NOMO-1 treated with dmso at 0.1 percent for 144 hours (cell line): Measurements from ENCODE around the gene NTSR2.

Source experiments
- DNase-seq: peaks from one replicate; lab custom pipeline; 2025; ENCODE audit not compliant: unreplicated experiment; lab: John Stamatoyannopoulos, UW

The NTSR2 gene

DNA sequence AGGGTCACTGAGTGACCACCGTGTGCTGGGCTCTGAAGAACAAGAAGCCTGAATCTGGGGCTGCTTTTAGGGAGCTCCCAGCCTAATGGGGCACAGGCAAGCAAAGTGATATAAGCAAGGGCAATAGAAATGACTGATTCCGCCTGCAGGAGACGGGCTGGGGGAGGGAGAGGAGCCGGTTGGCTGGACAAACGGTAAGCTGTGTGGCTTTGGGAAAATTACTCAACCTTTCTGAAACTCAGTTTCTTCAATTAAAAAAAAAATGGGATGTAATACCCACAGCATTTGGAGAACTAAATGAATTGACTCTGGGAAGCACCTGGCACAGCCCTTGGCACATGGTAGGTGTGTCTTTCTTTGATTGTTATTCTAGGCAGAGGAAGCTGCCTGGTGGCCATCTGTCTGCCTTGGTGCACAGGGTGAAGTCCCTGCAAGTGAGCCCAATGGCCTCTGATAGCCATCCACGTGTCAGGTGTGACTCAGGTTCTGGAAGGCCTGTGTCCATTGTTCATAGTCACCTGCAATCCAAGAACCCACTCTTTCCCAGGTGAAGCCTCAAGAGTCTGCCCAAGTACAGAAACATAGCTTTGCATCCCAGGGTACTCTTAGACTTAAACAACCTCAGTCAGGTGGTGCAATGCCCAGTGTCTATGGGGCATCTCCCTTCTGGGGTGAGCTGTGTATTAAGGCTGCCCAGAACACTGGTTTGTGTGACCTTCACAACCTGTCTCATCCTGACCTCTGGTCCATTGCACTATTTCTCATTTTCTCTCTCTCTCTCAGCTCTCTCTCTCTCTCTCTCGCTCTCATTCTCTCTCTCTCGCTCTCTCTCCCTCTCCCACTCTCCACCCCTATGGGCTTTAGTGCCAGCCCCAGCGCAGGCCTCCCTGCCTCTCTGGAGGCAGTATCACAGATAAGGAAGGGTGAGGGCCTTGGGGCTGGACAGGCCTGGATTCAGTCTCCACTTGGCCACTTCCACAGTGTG lies 30.0 kb upstream of the NTSR2 start:
- no peak for DNase-seq

DNA sequence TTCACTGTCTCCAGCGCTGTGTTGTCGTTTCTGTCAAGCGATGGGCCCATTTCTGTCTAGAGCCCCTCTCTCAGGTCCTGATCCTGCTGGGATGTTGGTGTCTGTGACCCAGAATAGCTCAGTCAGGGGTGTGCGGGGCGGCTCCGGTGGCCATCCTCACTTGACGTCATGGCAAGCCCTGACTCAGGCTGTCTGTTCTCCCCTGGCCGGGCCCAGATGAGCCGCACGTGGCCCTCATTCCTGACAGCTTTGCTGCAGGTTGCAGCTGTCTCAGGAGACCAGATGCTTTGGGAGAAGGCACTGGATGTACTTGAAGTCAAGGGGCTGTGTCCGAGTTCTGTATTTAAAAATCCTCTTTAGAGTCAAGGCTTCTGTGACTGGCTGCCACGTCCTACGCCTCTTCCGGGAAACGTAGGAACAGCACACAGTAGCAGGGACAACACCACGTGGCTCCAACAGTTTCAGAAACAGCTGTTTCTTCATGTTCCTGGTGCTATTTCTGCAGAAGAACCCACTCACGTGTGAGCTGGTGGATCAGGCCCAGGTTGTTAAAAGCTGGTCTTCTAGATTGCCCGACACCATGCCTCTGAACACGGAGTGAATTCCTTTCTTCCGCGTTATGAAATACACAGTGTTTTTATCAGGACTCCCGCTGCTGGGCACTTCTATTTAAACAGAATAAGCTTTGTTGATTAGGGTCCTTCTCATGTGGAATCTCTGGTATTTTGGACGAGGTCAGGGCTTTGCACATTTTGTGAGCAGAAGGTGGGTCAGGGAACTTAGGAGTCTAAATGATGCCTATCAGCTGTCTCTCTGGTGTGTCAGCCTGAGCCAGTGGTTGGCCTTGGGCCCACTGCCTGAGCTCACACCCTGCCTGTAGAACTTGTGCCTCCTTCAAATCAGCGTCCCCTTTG lies 28.3 kb upstream of the NTSR2 start:
- DNase-seq = no peak

DNA sequence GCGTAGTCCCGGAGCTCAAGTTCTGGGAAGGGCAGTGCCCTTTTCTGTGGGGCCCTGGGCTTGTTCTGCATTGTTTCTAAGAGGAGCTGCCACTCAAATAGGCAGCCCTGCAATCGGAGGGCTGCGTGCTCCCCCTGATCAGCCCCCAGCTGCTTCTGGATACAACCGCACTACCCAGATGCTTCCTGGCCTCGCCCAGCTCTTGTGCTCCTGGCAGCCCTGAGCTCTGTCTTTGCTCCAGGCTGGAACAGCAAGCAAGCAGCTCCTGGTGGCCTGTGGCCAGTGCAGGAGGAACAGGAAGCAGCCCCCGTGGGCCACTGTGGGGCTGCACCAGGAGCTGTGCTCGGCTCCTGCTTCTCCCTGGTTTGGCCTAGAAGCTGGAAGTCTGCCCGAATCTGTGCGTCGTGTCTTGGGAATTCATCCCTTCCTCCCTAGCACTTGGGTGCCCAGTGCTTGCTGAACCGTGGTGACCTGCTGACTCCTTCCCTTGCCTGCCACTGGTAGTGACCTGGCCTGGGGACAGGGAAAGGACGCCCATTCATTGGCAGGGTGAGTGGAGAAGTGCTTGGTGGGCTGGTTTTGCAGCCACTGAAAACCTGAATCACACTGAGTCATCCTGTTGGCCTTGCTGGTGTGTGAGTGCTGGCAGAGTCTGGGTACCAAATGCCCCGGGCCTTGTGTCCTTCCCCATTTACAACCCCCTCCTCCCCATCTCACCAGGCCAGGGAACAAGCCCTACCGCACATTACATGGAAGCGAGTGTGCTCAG lies 27.3 kb upstream of the NTSR2 start:
- DNase-seq = no peak

DNA sequence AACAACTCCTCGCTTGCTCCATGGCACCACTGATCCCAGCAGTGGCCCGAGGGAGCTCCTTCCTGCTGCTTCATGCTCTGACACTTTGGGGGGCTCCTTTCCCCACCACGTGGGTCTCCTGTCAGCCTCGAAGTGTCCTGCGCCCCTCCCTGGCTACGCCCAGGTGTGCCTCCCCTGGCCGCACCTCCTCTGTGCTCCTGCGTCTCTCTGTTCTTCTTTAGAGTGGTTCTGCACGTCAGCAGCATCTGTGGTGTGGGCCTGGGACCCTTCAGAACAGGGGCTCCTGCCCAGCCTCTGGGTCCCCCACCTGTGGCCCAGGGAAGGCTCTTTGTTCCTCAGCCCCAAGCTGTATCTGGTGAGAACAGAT lies 26.7 kb upstream of the NTSR2 start:
- DNase-seq = no peak

DNA sequence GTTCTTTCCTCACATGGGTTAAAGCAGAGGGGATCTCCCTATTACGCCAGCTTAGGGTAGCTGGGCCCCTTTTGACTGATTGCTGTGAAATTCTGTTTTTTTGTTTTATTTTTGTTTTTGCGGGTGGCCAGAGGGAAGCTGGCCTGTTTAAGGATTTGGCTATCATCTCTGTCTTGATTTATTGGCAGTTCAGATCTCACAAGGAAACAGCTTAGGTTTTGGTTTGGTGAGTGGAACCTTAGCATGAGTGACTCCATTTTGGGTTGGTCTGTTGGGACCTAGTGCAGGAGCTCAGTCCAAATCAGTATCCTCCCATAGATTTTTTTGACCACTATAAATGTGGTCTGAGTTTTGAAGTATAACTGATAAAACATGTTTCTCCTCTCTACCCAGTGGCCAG lies 25.6 kb upstream of the NTSR2 start:
- no peak for DNase-seq

DNA sequence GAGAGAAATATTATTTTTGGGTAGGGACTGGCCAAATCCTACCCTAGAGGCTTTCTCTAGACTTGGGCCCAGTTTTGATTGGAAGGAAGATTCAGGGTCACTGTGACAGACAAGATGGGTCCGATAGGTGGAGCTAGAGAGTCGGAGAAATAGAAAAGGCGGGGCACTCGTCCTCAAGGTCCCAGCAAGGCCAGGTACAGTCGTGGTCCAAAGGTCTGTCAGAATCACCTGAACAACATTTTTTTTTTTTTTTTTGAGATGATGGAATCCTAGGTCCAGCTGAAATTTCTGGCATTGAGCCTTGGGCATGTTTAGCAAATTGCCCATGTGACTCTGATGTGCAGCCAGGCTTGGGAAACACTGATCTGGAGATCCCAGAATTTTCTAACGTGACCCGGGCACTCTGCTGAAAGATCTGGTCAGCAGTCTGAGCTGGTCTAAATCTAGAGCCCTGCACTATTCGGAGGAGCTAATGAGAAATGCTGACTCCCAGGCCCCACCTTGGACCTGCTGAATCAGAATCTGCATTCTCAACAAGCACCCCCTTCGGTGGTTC lies 23.0 kb upstream of the NTSR2 start:
- DNase-seq = peak; percentile 23

DNA sequence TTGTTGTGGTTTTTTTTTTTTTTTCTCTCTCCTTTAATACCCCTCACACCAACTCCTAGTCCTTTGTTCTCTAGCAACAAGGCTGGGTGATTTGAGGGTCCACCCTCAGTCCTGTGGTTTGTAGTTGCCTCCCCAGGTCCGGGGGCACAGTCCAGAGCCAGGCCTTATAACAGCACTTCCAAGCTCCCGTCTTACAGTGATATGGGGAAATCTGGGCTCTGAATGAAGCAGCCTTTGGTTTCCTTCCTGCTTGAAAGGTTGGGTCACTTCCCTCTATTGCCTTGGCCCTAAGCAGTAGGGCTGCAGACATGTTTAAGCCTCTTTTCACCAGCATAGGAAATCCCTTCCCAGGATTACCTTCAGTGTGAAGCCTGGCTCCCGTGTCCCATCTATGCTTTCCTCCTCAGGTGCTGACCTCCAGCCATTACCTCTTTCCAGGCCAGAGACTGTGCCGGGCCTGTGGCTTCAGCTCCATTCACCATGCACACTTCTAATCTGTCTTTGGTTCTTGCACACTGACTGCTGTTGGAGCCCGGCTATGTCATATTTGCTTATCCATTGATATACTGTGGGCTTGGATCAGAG lies 21.2 kb upstream of the NTSR2 start:
- peak; percentile 57 for DNase-seq

DNA sequence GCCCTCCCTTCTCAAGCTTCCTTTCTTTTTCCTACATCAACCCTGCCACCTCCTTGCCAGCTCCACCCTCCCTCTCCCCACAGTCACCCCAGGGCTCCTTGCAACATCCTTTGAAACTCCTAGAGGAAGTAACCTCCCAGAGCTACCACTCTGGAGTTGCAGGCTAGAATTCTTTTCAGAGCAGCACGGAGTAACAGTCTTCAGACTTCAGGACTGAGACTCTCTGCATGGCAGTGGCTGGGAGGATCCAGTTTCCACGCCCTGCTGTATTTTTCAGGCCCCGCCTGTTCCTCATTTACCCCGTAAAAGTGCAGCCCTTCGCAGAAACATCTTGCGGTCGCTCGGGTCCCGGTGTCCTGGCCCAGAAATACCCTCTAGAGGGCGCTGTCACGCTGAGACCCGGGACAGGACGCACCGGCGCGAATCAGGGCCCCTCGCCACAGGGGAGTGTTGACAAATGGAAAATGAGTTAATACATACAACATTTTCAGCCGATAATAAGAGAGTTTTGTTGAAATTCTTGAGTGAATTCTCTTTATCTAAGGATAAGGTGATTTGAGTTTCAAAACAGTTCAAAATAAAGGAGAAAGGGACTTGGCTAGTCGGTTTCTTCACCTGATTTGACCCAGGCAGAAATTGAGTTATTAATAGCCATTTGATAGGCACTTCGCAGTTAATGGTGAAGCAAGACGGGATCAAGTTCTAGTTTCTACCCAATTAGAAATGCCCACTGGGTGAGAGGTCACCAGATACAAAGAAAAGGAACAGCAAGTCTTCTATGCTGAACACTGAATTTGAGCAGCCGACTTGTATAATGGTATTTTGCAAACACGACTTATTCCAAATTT lies 18.5 kb upstream of the NTSR2 start:
- peak; percentile 84 for DNase-seq

DNA sequence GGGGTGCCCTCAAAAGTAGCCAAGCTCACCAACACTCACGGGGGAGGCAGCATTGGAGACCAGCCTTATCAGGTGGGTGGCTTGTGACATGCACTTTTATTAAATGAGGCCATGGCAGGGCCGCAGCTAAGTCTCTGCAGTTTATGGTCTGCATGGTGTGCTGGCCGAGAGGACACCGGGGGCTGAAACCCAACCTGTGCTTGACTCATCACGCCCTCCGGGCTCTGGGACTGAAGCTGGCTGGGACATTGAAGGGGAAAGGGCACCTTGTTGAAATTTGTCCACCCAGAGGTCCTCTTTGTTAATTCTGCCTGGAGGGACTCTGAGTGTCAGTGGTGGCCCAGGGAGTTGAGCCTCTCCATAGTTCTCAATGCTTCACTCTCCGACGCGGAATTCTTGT lies 17.7 kb upstream of the NTSR2 start:
- no peak for DNase-seq

DNA sequence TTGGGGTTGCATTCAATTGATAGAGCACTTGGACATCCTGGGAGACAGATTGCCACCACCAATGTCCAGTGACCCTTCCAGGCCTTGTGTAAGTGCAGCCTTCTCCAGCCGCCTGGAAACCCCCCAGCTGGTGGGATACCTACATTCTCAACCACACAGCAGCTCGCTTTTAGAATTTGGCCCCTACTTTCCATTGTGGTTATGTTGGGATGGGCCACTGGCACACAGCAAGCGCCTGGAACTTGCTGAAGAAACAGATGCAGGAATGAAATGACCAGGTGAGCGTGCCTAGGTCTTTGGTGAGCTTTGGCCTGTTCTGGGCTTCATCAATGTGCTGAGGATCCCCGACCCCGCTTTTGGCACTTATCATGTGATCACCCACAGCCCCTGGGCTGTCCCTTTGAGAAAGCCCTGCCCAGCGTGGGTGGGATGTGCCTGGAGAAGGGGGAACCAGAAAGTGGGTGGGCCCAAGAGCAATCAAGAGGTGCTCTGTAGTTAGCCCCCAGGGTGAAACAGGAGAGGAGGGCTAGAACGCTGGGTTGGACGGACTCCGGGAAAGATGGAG lies 16.0 kb upstream of the NTSR2 start:
- no peak for DNase-seq

DNA sequence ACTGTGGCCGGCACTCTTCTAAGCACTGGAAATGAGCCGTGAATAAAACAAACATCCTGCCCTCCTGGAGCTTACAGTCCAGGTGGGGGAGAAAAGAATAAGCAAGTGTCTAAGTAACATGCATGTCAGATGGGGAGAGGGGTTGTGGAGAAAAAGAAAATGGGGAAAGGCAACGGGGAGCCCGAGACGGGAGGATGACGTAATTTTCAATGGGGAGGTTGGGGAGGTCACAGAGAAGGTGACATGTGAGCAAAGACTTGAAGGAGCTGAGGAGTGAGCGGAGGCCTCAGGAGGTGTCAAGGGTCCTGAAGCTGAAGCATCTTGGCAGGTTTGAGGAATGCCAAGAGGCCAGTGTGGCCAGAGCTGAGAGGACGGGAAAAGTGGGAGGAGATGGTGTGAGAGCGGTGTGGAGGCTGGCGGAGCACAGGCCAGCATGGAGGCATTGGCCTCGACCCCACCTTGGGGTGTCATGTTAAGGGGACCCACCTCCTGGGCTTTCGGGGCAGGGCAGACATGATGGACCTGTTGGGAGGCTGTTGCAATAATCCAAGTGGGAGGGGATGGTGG lies 15.0 kb upstream of the NTSR2 start:
- DNase-seq = no peak

DNA sequence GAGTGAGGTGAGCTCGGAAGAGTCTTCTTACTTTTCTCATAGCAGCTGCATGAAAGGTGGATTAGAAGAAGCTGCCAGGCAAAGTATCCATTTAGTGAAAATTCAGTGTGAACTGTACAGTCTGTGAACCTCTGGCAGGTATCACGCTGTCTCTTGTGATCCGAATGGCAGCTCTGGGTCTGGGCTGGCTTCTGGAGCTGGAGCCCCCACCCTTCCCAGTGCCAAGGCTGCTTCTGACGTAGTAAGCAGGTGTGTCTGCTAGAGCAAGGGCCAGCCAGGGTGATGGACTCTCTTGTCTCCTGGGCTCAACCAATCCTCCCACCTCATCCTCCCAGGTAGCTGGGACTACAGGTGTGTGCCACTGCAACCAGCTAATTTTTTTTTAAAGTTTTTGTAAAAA lies 14.0 kb upstream of the NTSR2 start:
- no peak for DNase-seq

DNA sequence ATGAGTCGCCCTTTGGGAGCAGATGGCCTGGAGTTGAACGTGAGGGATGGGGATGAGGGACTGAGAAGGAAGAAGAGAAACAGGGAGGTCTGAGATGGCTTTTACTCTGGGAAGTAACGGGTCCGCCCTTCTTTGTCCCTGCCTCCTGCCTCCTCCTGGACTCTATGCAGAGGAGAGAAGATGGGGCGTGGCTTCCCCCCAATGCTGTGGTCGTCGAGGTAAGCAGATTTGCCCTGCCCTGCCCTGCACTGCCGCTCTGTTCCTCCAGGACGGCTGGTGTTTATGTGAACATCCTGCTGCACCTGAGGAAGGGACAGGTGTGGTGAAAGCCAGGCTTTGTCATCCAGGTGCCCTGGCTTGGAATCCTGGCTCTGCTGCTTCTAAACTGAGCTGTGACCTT lies 13.5 kb upstream of the NTSR2 start:
- no peak for DNase-seq

DNA sequence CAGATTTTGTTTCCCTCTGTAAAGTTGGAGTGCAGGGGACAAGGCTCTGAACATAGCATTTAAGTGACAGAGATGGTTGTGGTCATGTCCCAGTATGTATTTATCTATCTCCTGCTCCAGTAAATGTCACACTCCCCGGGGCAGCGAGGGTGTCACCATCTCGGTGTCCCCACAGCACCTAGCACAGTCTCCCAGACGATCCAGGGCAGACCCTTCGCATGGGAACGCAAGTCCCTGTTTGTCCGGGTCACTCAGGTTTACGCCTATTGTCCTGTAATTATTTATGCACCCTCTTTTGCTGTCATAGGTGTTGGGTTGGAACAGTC lies 12.6 kb upstream of the NTSR2 start:
- DNase-seq = no peak

DNA sequence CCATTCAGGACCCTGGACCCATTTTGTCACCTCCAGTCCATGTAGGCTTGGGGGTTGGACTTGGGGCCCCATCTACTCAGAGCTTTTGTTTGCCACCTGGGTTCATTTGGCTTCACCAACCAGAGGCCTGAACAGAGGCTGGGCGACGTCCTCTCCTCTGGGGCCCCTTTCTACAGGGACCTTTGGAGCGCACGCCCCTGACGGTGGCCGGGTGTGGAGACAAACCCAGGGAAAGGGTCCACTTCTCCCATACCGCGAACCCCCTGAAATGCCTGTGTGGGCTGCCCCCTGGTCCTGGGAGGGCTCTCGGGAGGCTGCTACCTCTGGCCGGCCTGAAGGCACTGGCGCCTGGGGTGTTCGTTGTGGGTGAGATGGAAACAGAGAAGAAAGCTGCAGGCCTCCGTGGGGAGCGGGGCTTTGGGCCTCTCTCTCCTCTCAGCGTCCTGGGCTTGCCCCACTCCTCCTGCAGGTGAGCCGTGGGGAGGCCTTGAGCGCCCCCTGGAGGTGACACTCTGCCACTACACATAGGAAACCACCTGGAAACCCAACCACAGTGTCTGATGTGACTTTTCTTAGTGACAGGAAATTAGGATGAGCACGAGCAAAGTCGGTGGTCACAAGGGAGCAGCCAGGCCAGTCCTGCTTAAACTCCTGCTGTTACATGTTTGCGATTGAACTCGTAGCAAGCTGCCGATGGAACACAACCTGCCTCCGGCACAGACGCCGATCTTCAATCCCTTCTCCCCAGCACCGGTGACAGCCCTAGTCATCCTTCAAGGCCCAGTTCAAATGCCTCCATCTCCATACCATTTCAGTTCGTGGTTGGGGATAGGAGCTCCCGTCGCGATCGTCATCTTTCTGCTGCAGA lies 12.0 kb upstream of the NTSR2 start:
- DNase-seq = no peak

DNA sequence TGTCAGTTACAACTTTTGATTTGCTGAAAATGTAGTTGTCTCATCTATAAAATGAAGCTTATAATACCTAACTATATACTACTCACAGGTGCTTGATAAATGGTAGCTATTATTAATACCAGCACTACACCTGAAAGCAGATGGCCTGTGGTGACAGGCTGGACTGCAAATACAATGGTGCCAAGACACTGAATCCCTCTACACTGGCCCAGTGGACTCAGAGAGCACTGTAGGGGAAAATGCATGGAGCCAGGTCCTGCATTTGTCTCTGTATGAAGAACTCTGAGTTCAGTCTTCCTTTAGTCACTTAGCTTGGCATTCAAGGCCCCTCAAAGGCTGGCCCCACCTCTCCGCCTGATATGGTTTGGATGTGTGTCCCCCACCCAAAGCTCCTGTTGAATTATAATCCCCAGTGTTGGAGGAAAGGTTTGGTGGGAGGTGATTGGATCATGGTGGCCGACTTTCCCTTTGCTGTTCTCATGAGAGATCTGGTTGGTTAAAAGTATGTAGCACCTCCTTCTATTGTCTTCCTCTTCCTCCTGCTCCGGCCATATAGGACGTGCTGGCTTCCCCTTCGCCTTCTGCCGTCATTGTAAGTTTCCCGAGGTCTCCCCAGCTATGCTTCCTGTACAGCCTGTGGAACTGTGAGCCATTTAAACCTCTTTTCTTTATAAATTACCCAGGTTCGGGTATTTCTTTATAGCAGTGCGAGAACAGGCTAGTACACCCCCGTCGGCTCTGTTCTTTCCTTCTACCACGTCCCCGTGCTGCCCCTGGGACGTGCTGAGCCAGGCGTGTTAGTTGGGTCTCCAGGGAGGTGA lies 11.1 kb upstream of the NTSR2 start:
- DNase-seq = no peak

DNA sequence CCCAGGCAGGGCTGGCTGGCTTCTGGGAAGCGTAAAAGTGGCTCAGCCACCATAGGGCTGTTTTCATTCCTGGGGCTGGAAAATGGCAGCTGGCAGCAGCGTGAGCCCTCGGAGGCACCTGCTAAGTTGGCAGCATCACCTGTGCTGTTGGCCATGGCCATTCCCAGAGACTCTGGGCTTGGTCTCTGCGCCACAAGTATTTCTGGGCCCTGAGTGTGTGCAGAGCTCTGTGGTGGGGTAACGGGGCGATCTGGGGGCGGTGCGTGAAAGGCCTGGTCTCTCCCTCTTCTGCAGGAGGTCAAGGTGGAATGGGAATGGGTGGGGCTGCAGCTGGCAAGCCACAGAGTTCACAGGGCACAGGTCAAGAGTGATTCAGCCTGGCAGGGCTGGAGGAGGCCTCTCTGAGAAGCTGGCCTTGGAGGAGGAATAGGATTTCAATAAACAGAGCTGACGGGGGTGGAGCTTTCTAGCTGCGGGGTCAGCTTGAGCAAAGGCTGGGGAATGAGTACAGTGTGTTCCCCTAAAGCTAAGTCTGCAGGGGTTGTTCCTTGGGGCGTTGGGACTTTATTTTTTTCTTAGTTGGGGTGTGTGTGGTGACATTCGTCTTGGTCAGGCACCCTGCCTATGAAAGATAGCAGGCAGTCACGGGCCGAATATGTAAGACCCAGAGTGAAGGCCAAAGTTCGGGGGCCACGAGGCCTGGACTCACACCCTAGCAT lies 10.3 kb upstream of the NTSR2 start:
- DNase-seq = no peak
